ENCODE data around the gene RNASEH2B.

GRCh38 chr13:50864492-50864891 is 45.1 kb upstream of the RNASEH2B start:
- TF ChIP-seq EZH2 (IDR thresholded peaks at IDR 0.05; ENCODE audit: borderline replicate concordance, low read depth, low read length, severe bottlenecking) (no peak), CTCF (IDR thresholded peaks at IDR 0.05; ENCODE audit: borderline replicate concordance, extremely low read depth, low read length, poor library complexity, severe bottlenecking) (no peak)

Data from DND-41 (cell line).